Lower leg skin (tissue), 3 donors: ENCODE data around the gene GRIN1.

Source experiments
- CTCF ChIP-seq, 3 donors: fragments of 450-650 bp; IDR thresholded peaks; one replicate each; pipeline ENCODE4 v1.5.1; 2016; ENCODE audit warnings: antibody characterized with exemption in 3 of 3, mild to moderate bottlenecking in 3 of 3, moderate library complexity in 2 of 3
- POLR2A ChIP-seq, 2 donors: fragments of 450-650 bp; IDR thresholded peaks; one replicate each; pipeline ENCODE4 v1.6.1; 2016 to 2017; ENCODE audit warnings: antibody characterized with exemption in 2 of 2, mild to moderate bottlenecking in 1 of 2, moderate library complexity in 1 of 2

- TF ChIP-seq CTCF (IDR thresholded peaks at IDR 0.05) (no peak), POLR2A (IDR thresholded peaks at IDR 0.05) (no peak)
Measured at GRCh38 chr9:137201205-137201868, 62.4 kb downstream of the GRIN1 start.
